Measurements from ENCODE around the gene CLEC18A.
"Not testable (repeated sequence)": the region's sequence is repeated elsewhere in the genome, so short reads cannot be mapped to it uniquely, and the experiment has no call there.

CLEC18A gene

DNA sequence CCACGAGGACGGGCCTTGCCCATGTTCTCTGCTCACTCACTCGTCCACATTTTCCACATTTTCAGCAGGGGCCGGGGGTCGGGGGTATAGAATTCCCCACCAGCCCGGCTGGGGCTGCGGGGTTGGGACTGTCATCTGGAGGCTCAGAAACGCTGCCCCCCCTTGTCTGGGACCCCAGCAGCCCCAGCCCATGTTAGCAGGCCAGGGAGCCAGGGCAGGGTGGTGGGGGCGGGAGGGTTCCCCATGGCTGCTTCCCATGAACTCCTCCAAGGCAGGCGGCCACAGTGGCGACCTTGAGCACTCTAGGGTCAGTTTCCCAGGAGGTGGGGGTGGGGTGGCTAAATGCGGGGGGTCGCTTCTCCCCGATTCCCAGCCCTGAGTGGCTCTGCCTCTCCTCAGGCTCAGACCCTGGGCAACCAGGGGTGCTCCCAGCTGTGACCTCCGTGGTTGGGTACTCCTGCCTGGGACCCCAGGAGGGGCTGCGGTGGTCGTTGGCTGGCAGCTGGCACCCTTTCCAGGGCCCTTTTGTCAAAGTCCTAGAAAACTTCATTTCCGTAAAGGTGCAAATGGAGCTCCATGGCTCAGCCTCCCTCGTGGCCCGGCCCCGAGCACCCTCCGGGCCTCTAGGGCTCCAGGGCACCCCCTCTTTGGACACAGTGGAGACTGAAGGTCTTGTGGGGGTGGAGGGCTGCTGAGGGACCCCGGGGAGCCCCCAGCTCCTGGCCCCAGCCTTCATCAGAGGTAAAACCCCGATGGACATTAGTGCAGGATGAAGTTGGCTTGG, 1.6 kb downstream of the CLEC18A start:
- DNase-seq = not testable (repeated sequence)

DNA sequence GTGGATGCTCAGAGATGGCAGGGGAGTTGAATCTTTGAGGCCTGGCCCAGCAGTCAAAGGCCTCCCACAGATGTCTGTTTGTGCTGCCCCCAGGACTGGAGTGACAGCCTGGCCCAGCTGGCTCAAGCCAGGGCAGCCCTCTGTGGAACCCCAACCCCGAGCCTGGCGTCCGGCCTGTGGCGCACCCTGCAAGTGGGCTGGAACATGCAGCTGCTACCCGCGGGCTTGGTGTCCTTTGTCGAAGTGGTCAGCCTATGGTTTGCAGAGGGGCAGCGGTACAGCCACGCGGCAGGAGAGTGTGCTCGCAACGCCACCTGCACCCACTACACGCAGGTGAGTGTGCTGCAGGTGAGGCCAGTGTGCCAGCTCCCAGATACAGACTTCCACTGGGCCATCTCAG, 3.1 kb downstream of the CLEC18A start:
- not testable (repeated sequence) for DNase-seq

DNA sequence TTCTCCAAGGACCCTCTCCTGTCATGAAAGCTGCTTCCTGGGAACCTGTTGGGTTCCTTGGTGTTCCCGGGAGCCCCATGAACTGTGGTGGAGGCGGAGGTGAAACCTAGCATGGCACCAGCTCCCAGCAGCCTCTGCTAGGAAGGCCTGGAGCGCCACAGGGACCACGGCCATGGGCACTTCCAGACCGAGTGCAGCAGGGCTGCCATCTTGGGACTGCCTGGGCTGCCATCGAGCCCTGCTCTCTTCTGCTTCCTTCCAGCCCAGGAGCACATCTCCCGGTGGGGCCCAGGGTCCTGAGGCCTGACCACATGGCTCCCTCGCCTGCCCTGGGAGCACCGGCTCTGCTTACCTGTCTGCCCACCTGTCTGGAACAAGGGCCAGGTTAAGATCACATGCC, 12.2 kb downstream of the CLEC18A start:
- DNase-seq = not testable (repeated sequence)

DNA sequence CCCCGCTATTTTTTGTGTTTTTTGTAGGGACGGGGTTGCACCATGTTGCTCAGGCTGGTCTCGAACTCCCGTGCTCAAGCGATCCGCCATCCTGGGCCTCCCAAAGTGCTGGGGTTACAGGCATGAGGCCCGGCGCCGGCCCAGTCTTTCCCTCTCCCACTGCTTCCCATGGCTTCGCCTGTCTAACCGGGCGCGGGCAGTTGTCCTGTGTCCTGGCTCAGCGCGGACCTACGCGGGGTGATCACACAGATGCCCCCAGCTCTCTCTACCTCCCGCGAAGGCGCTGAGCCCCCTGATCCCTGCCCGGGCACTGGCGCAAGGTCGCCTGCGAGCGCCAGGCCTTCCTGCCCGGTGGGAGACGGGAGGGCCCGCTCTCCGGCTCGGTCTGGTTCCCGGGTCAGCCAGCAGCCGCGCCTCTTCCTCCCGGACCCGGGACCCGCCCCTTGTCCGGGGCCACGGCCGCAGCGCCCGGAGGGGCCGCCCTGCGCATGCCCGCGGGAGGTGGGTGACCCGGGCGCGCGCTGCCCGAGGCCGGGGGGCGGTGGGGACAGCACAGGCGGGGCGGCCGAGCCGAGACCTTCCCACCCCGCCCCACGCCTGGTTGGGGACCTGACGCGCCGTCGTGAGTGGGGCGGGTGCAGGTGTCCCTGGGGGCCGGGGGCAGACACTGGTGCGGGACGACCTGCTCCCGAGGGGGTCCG, 14.0 kb downstream of the CLEC18A start:
- not testable (repeated sequence) for DNase-seq

DNA sequence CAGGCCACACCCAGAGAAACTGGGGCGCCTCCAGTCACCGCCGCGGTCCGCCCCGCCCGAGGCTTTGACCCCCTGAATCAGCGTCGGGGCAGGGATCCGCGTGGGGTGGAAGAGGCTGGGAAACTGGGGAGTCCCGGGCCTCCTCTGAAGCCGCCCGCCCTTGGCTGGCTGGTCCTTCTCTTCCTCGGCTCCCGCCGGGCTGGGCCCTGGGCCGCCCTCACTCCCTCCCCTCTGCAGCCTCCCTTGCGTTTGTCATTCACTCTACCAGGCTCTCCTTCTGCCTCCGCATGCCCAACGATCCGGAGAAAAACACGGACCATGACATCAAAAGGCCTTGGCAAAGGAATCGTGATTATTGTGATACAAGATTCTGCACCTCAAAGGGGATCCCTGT, 14.5 kb downstream of the CLEC18A start:
- not testable (repeated sequence) for DNase-seq

DNA sequence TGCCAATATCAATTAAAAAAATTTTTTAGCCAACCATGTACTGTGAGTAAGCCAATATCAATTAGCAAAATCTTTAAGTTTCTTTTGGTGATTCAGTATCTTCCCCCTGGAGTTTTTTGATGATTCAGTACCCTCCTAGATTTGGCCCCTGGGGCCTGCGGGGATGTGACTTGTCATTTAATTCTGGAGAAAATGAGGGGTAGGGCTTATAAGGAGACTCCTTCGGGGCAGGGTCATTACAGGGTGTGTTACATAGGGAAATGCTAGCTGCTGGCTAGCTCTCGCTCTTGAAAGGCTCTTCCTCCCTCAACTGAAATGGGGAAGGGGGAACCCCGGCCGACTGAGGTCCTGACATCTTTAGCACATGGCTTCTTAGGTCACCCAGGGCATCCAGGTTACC, 16.6 kb downstream of the CLEC18A start:
- not testable (repeated sequence) for DNase-seq

DNA sequence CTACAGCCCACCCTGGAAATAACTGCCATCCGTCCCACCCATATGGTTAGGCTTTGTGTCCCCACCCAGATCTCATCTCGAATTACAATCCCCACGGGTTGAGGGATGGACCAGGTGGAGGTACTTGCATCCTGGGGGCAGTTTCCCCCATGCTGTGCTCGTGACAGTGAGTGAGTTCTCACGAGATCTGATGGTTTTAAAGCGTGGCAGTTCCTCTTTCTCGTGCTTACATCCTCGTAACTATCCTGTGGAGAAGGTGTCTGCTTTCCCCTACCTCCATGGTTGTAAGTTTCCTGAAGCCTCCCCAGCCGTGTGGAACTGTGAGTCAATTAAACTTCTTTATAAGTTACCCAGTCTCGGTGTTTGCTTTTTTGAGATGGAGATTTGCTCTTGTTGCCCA, 17.0 kb downstream of the CLEC18A start:
- not testable (repeated sequence) for DNase-seq

DNA sequence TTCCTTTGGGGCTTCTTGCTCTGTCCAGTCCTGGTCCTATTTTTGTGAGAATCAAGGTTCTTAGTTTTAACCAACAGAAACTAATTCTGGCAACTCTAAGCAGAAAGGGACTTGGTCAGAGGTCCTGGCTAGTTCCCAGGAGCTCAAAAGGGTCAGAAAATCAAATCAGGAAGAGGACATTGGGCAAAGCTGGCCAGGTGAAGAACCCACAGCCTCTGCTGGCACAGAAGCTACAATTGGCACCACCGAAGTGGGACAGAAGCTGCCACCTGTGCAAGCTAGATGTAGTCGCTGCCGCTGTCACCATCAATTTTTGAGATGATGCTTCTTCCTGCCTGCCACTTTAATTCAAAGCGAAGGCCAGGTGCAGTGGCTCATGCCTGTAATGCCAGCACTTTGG, 18.5 kb downstream of the CLEC18A start:
- not testable (repeated sequence) for DNase-seq

DNA sequence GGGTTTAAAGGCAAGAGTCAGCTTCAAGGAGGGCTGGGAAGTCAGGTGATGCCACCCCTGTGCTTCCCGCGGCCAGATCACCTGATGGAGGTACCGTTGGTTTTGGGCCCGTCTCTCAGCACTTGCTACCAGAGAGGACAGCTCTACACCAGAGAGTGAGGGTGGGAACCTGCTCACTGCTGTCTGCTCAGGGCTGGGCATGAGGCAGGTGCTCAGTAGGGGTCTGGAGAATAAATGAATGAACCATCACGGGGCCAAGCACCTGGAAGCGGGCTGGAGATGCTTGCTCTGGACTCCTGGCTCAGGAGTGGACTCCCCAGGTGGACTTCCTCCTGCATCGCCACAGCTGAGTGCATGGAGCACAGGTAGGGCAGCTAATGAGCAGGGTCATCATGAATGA, 21.0 kb downstream of the CLEC18A start:
- not testable (repeated sequence) for DNase-seq

DNA sequence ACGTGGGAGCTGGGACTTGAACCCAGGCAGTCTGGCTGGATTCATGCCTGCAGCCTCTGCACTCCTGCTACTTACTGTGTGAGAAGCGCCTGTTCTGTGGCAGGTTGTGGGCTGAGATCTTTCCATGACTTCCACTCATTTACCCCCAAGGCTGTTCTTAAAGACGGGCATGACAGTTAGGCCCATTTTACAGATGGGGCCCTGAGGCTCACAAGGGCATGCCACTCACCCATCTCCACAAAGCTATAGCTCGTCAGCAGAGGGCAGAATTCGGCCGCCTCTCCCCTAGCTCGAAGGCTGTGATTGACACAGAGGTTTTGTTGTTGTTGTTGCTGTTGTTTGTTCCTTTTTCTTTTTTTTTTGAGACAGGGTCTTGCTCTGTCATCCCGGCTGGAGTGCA, 21.8 kb downstream of the CLEC18A start:
- DNase-seq = not testable (repeated sequence)

DNA sequence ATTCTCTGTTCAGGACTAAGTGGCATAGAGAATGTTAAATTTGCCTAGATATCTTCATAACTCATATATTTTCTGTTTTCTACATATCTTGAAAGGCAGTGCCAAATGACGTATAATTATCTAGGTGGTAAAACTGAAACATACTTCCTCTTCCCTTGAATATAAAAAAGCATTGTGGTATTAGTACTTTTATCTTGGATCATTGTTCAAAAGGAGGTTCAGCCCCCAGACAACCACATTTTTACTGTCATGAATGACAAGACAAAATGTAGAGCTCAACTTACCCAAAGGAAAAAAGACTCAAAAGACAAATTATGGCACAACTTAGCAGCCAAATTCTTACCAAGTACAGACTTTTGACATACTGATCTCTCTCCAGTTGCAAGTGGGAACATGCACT, 34.1 kb downstream of the CLEC18A start:
- DNase-seq = not testable (repeated sequence)

DNA sequence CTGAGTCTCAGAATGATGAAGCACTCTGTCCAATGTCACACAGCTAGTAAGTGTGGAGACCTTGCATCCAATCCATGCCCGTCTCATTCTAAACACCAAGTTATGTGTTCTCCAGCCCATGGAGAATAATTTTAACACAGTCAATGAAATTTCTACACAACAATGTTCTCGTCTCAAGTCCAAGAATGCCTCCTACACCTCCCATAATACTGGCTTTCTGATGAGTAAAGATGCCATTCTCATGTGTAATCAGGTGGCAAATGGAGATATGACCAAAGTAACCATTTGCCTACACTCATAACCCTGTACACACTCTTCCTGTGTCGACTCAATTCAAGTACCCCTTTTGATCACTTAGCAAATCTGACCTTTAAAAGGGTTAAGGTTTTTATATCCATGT, 46.8 kb downstream of the CLEC18A start:
- DNase-seq = not testable (repeated sequence)

DNA sequence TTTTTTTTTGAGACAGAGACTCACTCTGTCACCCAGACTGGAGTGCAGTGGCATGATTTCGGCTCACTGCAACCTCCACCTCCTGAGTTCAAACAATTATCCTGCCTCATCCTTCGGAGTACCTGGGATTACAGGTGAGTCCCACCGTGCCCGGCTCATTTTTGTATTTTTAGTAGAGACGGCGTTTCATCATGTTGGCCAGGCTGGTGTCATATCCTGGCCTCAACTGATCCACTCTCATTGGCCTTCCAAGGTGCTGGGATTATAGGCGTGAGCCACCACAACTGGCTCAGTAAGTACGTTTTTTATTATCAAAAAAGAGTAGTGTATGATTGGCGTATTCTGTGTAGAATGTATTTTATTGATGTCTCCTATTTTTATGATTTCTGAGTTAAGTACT, 48.7 kb downstream of the CLEC18A start:
- DNase-seq = not testable (repeated sequence)

DNA sequence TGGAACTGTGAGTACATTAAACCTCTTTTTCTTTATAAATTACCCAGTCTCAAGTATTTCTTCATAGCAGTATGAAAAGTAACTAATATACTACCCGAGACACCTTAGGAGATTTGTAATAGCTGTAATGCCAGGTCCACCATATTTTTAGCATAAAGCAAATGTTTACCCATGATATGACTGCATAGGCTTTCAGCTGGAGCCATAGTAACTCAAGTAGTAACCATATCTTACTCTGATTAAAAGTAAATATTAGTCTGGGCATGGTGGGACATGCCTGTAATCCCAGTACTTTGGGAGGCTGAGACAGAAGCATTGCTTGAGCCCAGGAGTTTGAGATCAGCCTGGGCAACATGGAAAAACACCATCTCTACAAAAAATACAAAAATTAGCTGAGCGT, 52.4 kb downstream of the CLEC18A start:
- DNase-seq = not testable (repeated sequence)

DNA sequence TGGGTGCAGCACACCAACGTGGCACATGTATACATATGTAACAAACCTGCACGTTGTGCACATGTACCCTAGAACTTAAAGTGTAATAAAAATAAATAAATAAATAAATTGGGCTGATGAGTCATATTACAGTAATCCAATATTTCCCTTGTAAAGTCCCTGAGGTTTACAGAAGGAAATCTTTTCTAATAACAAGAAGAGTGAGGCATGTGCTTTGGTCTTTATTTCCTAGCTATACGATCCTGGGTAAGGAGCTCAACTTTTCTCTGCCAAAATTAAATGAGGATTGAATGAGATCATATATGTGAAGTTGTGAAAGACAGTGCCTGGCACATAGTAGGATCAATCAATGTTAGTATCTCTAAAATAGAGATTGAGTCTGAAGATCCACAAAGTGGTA, 57.5 kb downstream of the CLEC18A start:
- not testable (repeated sequence) for DNase-seq

DNA sequence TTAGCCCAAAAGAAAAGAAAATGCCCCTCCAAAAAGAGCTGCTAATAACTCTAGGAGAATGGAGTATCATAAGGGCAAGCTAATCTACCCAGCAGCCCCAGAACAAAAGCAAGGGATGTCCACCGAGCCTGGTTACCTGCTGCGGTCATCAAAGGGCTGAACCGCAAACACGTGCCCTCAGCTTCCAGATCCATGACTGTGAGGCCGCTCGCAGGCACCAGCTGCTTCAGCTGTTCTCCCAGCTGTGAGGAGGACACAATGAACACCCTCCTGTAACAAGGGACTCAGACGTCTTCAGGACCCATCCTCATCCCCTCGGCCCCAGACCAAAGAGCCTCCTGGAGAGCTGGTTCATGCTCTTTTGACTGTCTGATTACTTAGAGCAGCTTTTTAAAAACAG, 59.5 kb downstream of the CLEC18A start:
- not testable (repeated sequence) for DNase-seq

DNA sequence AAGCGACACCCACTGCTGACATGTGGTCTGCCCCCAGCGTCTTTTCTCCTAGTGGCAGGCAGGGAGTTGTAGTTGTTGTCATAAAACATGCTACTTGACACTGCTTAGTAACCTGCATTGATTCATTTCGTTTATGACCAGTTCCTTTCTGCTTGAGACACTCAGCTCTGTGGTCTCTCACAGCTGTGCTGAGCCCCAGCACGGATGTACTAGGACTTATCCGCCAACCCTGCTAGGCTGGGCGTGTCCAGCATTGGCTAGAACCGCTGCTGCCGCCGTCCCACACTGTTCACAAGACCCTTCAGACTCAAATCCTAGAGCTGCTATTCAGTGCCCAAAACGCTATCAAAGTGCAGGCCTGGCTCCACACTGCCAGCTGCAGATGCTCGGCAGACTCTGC, 60.0 kb downstream of the CLEC18A start:
- DNase-seq = not testable (repeated sequence)

DNA sequence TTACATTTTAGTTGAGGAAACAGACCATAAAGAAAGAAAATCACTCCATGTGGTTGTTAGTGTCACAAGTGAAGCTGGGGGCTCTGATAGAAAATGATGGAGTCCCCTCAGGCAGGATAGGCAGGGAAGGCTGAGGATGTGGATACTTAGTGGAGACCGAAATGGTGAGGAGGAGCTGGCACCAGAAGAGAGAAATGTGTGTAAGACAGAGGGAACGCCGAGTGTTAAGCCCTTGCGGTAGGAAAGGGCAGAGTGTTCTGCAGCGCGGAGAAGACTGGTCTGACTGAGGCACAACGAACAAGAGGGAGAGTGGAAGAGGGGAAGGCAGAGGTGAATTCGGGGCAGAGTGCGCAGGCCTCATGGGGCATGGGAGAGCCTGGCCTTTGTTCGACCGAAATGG, 61.2 kb downstream of the CLEC18A start:
- DNase-seq = not testable (repeated sequence)

DNA sequence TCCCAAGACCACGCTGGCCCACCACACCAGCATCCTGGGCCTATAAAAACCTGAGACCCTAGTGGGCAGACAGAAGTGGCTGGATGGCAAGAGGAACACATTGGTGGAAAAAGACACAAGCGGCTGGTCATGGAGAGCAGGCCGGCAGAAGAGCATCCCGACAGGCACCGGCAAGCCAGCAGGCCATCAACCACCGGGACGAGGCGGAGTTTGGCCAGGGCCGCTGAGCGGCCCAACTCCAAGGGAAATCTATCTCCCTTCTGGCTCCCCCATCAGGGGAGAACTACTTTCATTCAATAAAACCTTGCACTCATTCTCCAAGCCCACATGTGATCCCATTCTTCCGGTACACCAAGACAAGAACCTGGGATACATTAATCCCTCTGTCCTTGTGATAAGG, 61.8 kb downstream of the CLEC18A start:
- DNase-seq = not testable (repeated sequence)
